ENCODE results near the gene IQCK.
A peak's percentile ranks its signal among the peaks of the same experiment; 100 is the strongest.

IQCK gene

DNA sequence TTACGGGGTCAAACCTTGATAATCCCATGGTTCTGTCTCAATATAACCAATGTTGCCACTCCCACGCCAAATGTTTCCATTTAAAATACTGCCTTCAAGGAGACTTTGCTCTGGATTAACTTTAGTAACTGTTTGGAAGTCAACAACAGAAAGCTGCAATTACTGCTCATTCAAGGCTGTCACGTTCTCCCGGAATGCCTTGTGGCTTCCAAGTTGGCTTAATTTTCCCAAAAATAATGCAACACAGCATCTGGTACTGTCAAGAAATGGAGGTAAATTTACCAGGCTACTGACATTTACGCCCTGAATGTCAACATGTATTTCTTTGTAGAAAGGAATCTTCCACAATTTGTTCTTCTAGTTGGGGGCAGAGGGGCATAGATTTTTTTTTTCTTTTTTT lies 128.4 kb downstream of the IQCK start:
- H2BK5ac ChIP-seq (ENCODE audit: low read depth, low read length, poor library complexity, severe bottlenecking): no peak overlapping the region
- H3K4me2 ChIP-seq (ENCODE audit: low read length, poor library complexity, severe bottlenecking): no peak overlapping the region
- no peak overlapping the region for H3K18ac ChIP-seq (ENCODE audit: low read depth in 1 of 2, low read length in 2 of 2)
- H2AFZ ChIP-seq (ENCODE audit: low read depth, low read length): no peak overlapping the region
- H3K36me3 ChIP-seq (ENCODE audit: control insufficient read depth in 1 of 2, insufficient read depth in 2 of 2, low read depth in 1 of 2, low read length in 2 of 2): no peaks in the 10 kb centered on the region
- H2AK5ac ChIP-seq (ENCODE audit: low read length, severe bottlenecking): peak overlapping the region; percentile 4
- no peak overlapping the region for H2BK12ac ChIP-seq (ENCODE audit: low read length in 2 of 2)
- peaks cover 2% of the 10 kb centered on the region for H3K4me1 ChIP-seq (ENCODE audit: control insufficient read depth, insufficient read depth, low read depth, low read length)
- no peaks in the 10 kb centered on the region for H3K9me3 ChIP-seq (ENCODE audit: control insufficient read depth, low read length)
- no peak overlapping the region for H4K8ac ChIP-seq (ENCODE audit: low read length)
- H3K79me1 ChIP-seq (replicated peaks; ENCODE audit: low read length, poor library complexity, severe bottlenecking): no peaks in the 10 kb centered on the region
- H3K27ac ChIP-seq (ENCODE audit: low read length, poor library complexity, severe bottlenecking): no peak overlapping the region
- no peak overlapping the region for H3K23ac ChIP-seq (ENCODE audit: low read length in 2 of 2)
- H2BK15ac ChIP-seq (ENCODE audit: low read depth, poor library complexity, severe bottlenecking): no peak overlapping the region
- WGBS: 96% methylated on average over 2 of the region's 5 CpGs
- no peak overlapping the region for H3K9ac ChIP-seq (ENCODE audit: low read length)
- no peaks in the 10 kb centered on the region for H3K27me3 ChIP-seq (ENCODE audit: control insufficient read depth in 1 of 2, insufficient read depth in 1 of 2, low read length in 2 of 2)
- no peak for DNase-seq
- H2BK120ac ChIP-seq (ENCODE audit: low read depth, low read length): no peak overlapping the region
- no peak overlapping the region for H3K4me3 ChIP-seq (ENCODE audit: insufficient read depth in 1 of 2, low read depth in 1 of 2, low read length in 2 of 2)
- no peak overlapping the region for H3K4ac ChIP-seq (ENCODE audit: low read depth in 1 of 2, low read length in 2 of 2)
- no peak overlapping the region for H4K91ac ChIP-seq (ENCODE audit: low read length)
- H3K14ac ChIP-seq (ENCODE audit: low read length in 2 of 2): no peak overlapping the region

- Histone ChIP-seq H3K79me1 (replicated peaks; ENCODE audit: low read length, poor library complexity, severe bottlenecking) (no peaks in the 10 kb centered on the region), H3K4ac (ENCODE audit: low read depth in 1 of 2, low read length in 2 of 2) (no peak overlapping the region), H3K23ac (ENCODE audit: low read length in 2 of 2) (no peak overlapping the region), H3K9ac (ENCODE audit: low read length) (no peak overlapping the region), H3K27ac (ENCODE audit: low read length, poor library complexity, severe bottlenecking) (no peak overlapping the region), H2BK15ac (ENCODE audit: low read depth, poor library complexity, severe bottlenecking) (no peak overlapping the region), H3K4me3 (ENCODE audit: insufficient read depth in 1 of 2, low read depth in 1 of 2, low read length in 2 of 2) (no peak overlapping the region), H4K91ac (ENCODE audit: low read length) (no peak overlapping the region), H3K4me2 (ENCODE audit: low read length, poor library complexity, severe bottlenecking) (no peak overlapping the region), H2AFZ (ENCODE audit: low read depth, low read length) (no peak overlapping the region), H4K8ac (ENCODE audit: low read length) (no peak overlapping the region), H3K27me3 (ENCODE audit: control insufficient read depth in 1 of 2, insufficient read depth in 1 of 2, low read length in 2 of 2) (no peaks in the 10 kb centered on the region), H3K36me3 (ENCODE audit: control insufficient read depth in 1 of 2, insufficient read depth in 2 of 2, low read depth in 1 of 2, low read length in 2 of 2) (no peaks in the 10 kb centered on the region), H2BK120ac (ENCODE audit: low read depth, low read length) (no peak overlapping the region), H3K4me1 (ENCODE audit: control insufficient read depth, insufficient read depth, low read depth, low read length) (peaks cover 2% of the 10 kb centered on the region), H3K18ac (ENCODE audit: low read depth in 1 of 2, low read length in 2 of 2) (no peak overlapping the region), H3K9me3 (ENCODE audit: control insufficient read depth, low read length) (no peaks in the 10 kb centered on the region), H3K14ac (ENCODE audit: low read length in 2 of 2) (no peak overlapping the region), H2BK12ac (ENCODE audit: low read length in 2 of 2) (no peak overlapping the region), H2AK5ac (ENCODE audit: low read length, severe bottlenecking) (no peak overlapping the region), H2BK5ac (ENCODE audit: low read depth, low read length, poor library complexity, severe bottlenecking) (no peak overlapping the region)
- WGBS: 95% methylated on average over 3 of the region's 3 CpGs
- DNase-seq: no peak
Measured at GRCh38 chr16:19848756-19849155, 130.7 kb downstream of the IQCK start.

DNA sequence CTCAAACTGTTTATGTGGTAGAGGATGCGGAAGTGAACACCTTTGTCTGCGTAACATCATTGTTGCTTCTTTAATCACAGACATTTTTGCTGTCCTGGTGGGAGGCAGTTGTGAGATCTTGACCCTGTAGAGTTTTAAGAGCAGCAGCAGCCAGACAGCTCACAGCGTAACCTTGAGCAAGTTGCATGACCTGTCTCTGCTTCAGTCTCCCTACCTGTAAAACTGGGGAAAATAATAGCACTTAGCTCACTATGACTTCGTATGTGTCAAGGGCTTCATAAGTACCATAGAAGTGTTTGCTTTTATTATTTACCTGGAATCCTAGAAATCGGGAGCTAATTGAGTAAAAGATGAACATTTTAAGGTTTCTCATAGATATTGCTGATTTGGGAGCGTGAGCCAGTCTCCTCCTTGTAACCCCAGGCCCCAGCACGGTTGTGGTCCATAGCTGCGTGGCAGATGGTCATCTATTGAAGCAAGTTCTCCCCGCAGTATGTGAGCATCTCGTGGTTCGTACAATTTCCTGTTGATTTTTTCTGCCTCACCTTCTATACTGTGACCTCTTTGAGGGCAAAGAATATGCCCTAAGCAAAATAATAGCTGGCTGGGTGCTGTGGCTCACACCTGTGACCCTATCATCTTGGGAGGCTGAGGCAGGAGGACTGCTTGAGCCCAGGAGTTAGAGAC lies 132.2 kb downstream of the IQCK start:
- Histone ChIP-seq H3K9ac (ENCODE audit: low read length) (no peak overlapping the region), H2AFZ (ENCODE audit: low read depth, low read length) (no peak overlapping the region), H3K79me1 (replicated peaks; ENCODE audit: low read length, poor library complexity, severe bottlenecking) (no peaks in the 10 kb centered on the region), H2BK120ac (ENCODE audit: low read depth, low read length) (no peak overlapping the region), H3K4me3 (ENCODE audit: insufficient read depth in 1 of 2, low read depth in 1 of 2, low read length in 2 of 2) (no peak overlapping the region), H3K9me3 (ENCODE audit: control insufficient read depth, low read length) (no peaks in the 10 kb centered on the region), H3K23ac (ENCODE audit: low read length in 2 of 2) (no peak overlapping the region), H2BK5ac (ENCODE audit: low read depth, low read length, poor library complexity, severe bottlenecking) (no peak overlapping the region), H3K27ac (ENCODE audit: low read length, poor library complexity, severe bottlenecking) (no peak overlapping the region), H4K91ac (ENCODE audit: low read length) (no peak overlapping the region), H3K18ac (ENCODE audit: low read depth in 1 of 2, low read length in 2 of 2) (no peak overlapping the region), H3K4me1 (ENCODE audit: control insufficient read depth, insufficient read depth, low read depth, low read length) (no peaks in the 10 kb centered on the region), H3K4me2 (ENCODE audit: low read length, poor library complexity, severe bottlenecking) (no peak overlapping the region), H2AK5ac (ENCODE audit: low read length, severe bottlenecking) (no peak overlapping the region), H3K14ac (ENCODE audit: low read length in 2 of 2) (no peak overlapping the region), H3K27me3 (ENCODE audit: control insufficient read depth in 1 of 2, insufficient read depth in 1 of 2, low read length in 2 of 2) (no peaks in the 10 kb centered on the region), H3K4ac (ENCODE audit: low read depth in 1 of 2, low read length in 2 of 2) (no peak overlapping the region), H2BK15ac (ENCODE audit: low read depth, poor library complexity, severe bottlenecking) (no peak overlapping the region), H3K36me3 (ENCODE audit: control insufficient read depth in 1 of 2, insufficient read depth in 2 of 2, low read depth in 1 of 2, low read length in 2 of 2) (no peaks in the 10 kb centered on the region), H2BK12ac (ENCODE audit: low read length in 2 of 2) (no peak overlapping the region), H4K8ac (ENCODE audit: low read length) (no peak overlapping the region)
- DNase-seq: no peak
- WGBS: 97% methylated on average over 11 of the region's 11 CpGs

GRCh38 chr16:19851476-19851875 lies 133.4 kb downstream of the IQCK start:
- Histone ChIP-seq H4K91ac (ENCODE audit: low read length) (no peak overlapping the region), H3K4me3 (ENCODE audit: insufficient read depth in 1 of 2, low read depth in 1 of 2, low read length in 2 of 2) (no peak overlapping the region), H3K36me3 (ENCODE audit: control insufficient read depth in 1 of 2, insufficient read depth in 2 of 2, low read depth in 1 of 2, low read length in 2 of 2) (peaks cover 0 to 7% of the 10 kb centered on the region in 2 experiments), H3K18ac (ENCODE audit: low read depth in 1 of 2, low read length in 2 of 2) (no peak overlapping the region), H2AK5ac (ENCODE audit: low read length, severe bottlenecking) (no peak overlapping the region), H3K4me2 (ENCODE audit: low read length, poor library complexity, severe bottlenecking) (no peak overlapping the region), H4K8ac (ENCODE audit: low read length) (no peak overlapping the region), H2BK15ac (ENCODE audit: low read depth, poor library complexity, severe bottlenecking) (no peak overlapping the region), H3K79me1 (replicated peaks; ENCODE audit: low read length, poor library complexity, severe bottlenecking) (no peaks in the 10 kb centered on the region), H3K27me3 (ENCODE audit: control insufficient read depth in 1 of 2, insufficient read depth in 1 of 2, low read length in 2 of 2) (no peaks in the 10 kb centered on the region), H3K9ac (ENCODE audit: low read length) (no peak overlapping the region), H2BK5ac (ENCODE audit: low read depth, low read length, poor library complexity, severe bottlenecking) (no peak overlapping the region), H2BK120ac (ENCODE audit: low read depth, low read length) (no peak overlapping the region), H3K27ac (ENCODE audit: low read length, poor library complexity, severe bottlenecking) (no peak overlapping the region), H3K4me1 (ENCODE audit: control insufficient read depth, insufficient read depth, low read depth, low read length) (no peaks in the 10 kb centered on the region), H2BK12ac (ENCODE audit: low read length in 2 of 2) (no peak overlapping the region), H3K9me3 (ENCODE audit: control insufficient read depth, low read length) (no peaks in the 10 kb centered on the region), H2AFZ (ENCODE audit: low read depth, low read length) (no peak overlapping the region), H3K23ac (ENCODE audit: low read length in 2 of 2) (peak overlapping the region in 1 of 2 experiments; percentile 66), H3K14ac (ENCODE audit: low read length in 2 of 2) (no peak overlapping the region), H3K4ac (ENCODE audit: low read depth in 1 of 2, low read length in 2 of 2) (no peak overlapping the region)
- WGBS: 81% methylated on average over 7 of the region's 7 CpGs
- DNase-seq: no peak

Data from mesenchymal stem cell (in vitro differentiated cells and primary cell).